K562 (cell line): ENCODE results near the gene RNASE2. TPM values are rescaled to one million over a fixed set of nuclear protein-coding genes. Genes with fewer than 3 reads are reported as not detected.

ENCODE experiments used
- BHLHE40 ChIP-seq: IDR thresholded peaks from 2 replicates; pipeline ENCODE4 v1.6.1; 2011; ENCODE audit warnings: low read length, improper control_type of control experiment
- BRD9 ChIP-seq: fragments of 450-650 bp; IDR thresholded peaks from 2 replicates; pipeline ENCODE4 v1.6.1; 2018; ENCODE audit warnings: low read depth; ENCODE audit not compliant: partially characterized antibody
- CBX8 ChIP-seq: fragments of 200-600 bp; sonication (generic); IDR thresholded peaks from 2 replicates; pipeline ENCODE4 v1.6.1; 2012; ENCODE audit warnings: borderline replicate concordance, mixed run types, low read depth, mild to moderate bottlenecking, moderate library complexity, mixed read lengths, low read length, control low read depth, inconsistent platforms; ENCODE audit not compliant: poor library complexity, severe bottlenecking; ENCODE audit errors: extremely low read depth
- CHAMP1 ChIP-seq: fragments of 450-650 bp; IDR thresholded peaks from 2 replicates; pipeline ENCODE4 v1.6.1; 2016; ENCODE audit warnings: mild to moderate bottlenecking
- DEAF1 ChIP-seq: fragments of 450-650 bp; formaldehyde crosslinking; IDR thresholded peaks from 2 replicates; pipeline ENCODE4 v1.4.0; 2020; ENCODE audit warnings: mild to moderate bottlenecking, moderate library complexity
- EP400 ChIP-seq: fragments of 450-650 bp; IDR thresholded peaks from 2 replicates; pipeline ENCODE4 v1.6.1; 2017; ENCODE audit warnings: antibody characterized with exemption, mild to moderate bottlenecking, moderate library complexity
- FOXO4 ChIP-seq: fragments of 450-650 bp; formaldehyde crosslinking; IDR thresholded peaks from 2 replicates; pipeline ENCODE4 v1.4.0; 2020; ENCODE audit warnings: mild to moderate bottlenecking, moderate library complexity
- FOXP4 ChIP-seq: sonication (generic); formaldehyde crosslinking; IDR thresholded peaks from 2 replicates; pipeline ENCODE4 v1.8.0; 2022; ENCODE audit warnings: mild to moderate bottlenecking, missing genetic modification reagents, borderline replicate concordance
- HNRNPK ChIP-seq: fragments of 200-400 bp; formaldehyde crosslinking; IDR thresholded peaks from one replicate; pipeline ENCODE4 v1.6.1; 2018; ENCODE audit warnings: mild to moderate bottlenecking, low read depth, low read length; ENCODE audit not compliant: poor library complexity, severe bottlenecking
- IFI16 ChIP-seq: fragments of 250-450 bp; sonication (Bioruptor Pico); IDR thresholded peaks from 2 replicates; pipeline ENCODE4 v2.1.2; 2022; ENCODE audit warnings: mild to moderate bottlenecking, inconsistent platforms
- LCOR ChIP-seq: sonication (generic); formaldehyde crosslinking; IDR thresholded peaks from 2 replicates; pipeline ENCODE4 v1.8.0; 2022; ENCODE audit warnings: mild to moderate bottlenecking, missing genetic modification reagents
- NR2F6 ChIP-seq: fragments of 450-650 bp; formaldehyde crosslinking; IDR thresholded peaks from 2 replicates; pipeline ENCODE4 v1.4.0; 2020; ENCODE audit warnings: mild to moderate bottlenecking
- PKNOX1 ChIP-seq: fragments of 450-650 bp; IDR thresholded peaks from 2 replicates; pipeline ENCODE4 v1.6.1; 2016
- SNAPC5 ChIP-seq: fragments of 250-450 bp; sonication (Bioruptor Pico); IDR thresholded peaks from 2 replicates; pipeline ENCODE4 v1.8.0; 2021; ENCODE audit warnings: moderate library complexity, mild to moderate bottlenecking, inconsistent platforms
- SNIP1 ChIP-seq: fragments of 450-650 bp; IDR thresholded peaks from 2 replicates; pipeline ENCODE4 v1.7.1; 2017; ENCODE audit warnings: low read depth, mild to moderate bottlenecking
- ZBTB8A ChIP-seq: fragments of 450-650 bp; IDR thresholded peaks from 2 replicates; pipeline ENCODE4 v1.6.1; 2018; ENCODE audit warnings: mild to moderate bottlenecking, moderate library complexity; ENCODE audit not compliant: partially characterized antibody
- ZEB2 ChIP-seq: fragments of 450-650 bp; IDR thresholded peaks from 2 replicates; pipeline ENCODE4 v1.6.1; 2016
- ZFPM2 ChIP-seq: fragments of 250-450 bp; sonication (Bioruptor Pico); IDR thresholded peaks from 2 replicates; pipeline ENCODE4 v1.5.1; 2022; ENCODE audit warnings: mild to moderate bottlenecking
- polyA plus RNA-seq, 8 experiments: library from polyadenylated mRNA; depleted of rRNA in 4 of 8; stranded (reverse) in 5 of 8; unstranded in 3 of 8; fragments of >200 nt; fragmentation: Nextera tagmentation in 2 of 8; fragmentation: Illumina TruSeq in 1 of 8; extraction: Ambion mirVana in 2 of 8; extraction: Trizol in 1 of 8; gene quantifications; 2 replicates each; pipeline versions ENCODE4 v1.2.1 to v1.2.3, GENCODE V29; 2011 to 2014; ENCODE audit warnings: inconsistent platforms in 1 of 8, missing spikeins in 1 of 8
- total RNA-seq, 7 experiments: library from RNA; depleted of rRNA in 6 of 7; stranded (reverse); fragments of >200 nt in 6 of 7; fragmentation: Illumina TruSeq in 2 of 7; extraction: Trizol in 2 of 7; gene quantifications; 2 replicates each; pipeline versions ENCODE4 v1.2.1 to v1.2.3, GENCODE V29; 2011 to 2021; ENCODE audit warnings: low replicate concordance in 1 of 7

The RNASE2 gene
- total and polyA plus RNA-seq, 9 of the 15 experiments (the other 6 are each of a cell fraction or from before 2014, with no cell fraction given), result not detected

- TF ChIP-seq CBX8 (no peak), CHAMP1 (no peak), PKNOX1 (no peak), FOXO4 (no peak), HNRNPK (no peak), LCOR (no peak), FOXP4 (no peak), BHLHE40 (no peak), SNAPC5 (CRISPR knock-in tag) (no peak), ZBTB8A (no peak), SNIP1 (no peak), ZEB2 (no peak), EP400 (no peak), ZFPM2 (CRISPR knock-in tag) (no peak), NR2F6 (no peak), DEAF1 (CRISPR knock-in tag) (peak; percentile 37; the same call in 1 of the 2 replicates), IFI16 (no peak), BRD9 (no peak)
These were observed 15.9 kb downstream of the RNASE2 start (continued) for GRCh38 chr14:20970983-20971704.
